Activated B cell treated with CpG ODN at 0.5 μM for 24 hours (primary cell): ENCODE results near the gene TFIP11. TPM values are rescaled to one million over a fixed set of nuclear protein-coding genes. Genes with fewer than 3 reads are reported as not detected.

Experiments
- ATAC-seq: fragments of 200-7000 bp; cut with Tn5 transposase; one replicate; pipeline ENCODE4 v1.10.0; 2021; ENCODE audit warnings: low read depth, mild to moderate bottlenecking, moderate library complexity
- CTCF ChIA-PET: fragments of 350-600 bp; sonication (Branson Sonifier 250); formaldehyde crosslinking; loops from one replicate; lab custom pipeline; 2021; ENCODE audit warnings: antibody characterized with exemption; lab: Charles Lee
- POLR2A ChIA-PET: fragments of 350-600 bp; sonication (Branson Sonifier 250); formaldehyde crosslinking; loops from one replicate; lab custom pipeline; 2021; ENCODE audit warnings: antibody characterized with exemption; lab: Charles Lee
- DNase-seq: peaks from one replicate; pipeline ENCODE4 v3.0.0; 2022
- H3K27ac Mint-ChIP-seq: one replicate; pipeline ENCODE4 v1.8.0; 2020; ENCODE audit warnings: mixed read lengths
- H3K27me3 Mint-ChIP-seq: one replicate; pipeline ENCODE4 v1.8.0; 2021; ENCODE audit warnings: mixed read lengths
- H3K36me3 Mint-ChIP-seq: one replicate; pipeline ENCODE4 v1.8.0; 2021; ENCODE audit warnings: low read depth, mixed read lengths
- H3K4me1 Mint-ChIP-seq: one replicate; pipeline ENCODE4 v1.8.0; 2021; ENCODE audit warnings: mixed read lengths
- H3K4me3 Mint-ChIP-seq: one replicate; pipeline ENCODE4 v1.8.0; 2020; ENCODE audit warnings: mild to moderate bottlenecking, mixed read lengths
- H3K9me3 Mint-ChIP-seq: one replicate; pipeline ENCODE4 v1.8.0; 2020; ENCODE audit warnings: mixed read lengths
- intact Hi-C: fragments of 100-400 bp; cut with micrococcal nuclease; formaldehyde crosslinking; loops from one replicate; pipeline ENCODE4 v1.15.1; 2024
- total RNA-seq: library from RNA; stranded (reverse); gene quantifications from 2 replicates; pipeline ENCODE4 v1.2.3, GENCODE V29; 2022
- TF ChIP-seq, protein P1 (sequence below): fragments of 200-600 bp; IDR thresholded peaks from one replicate; pipeline ENCODE4 v1.8.0; 2022; ENCODE audit warnings: antibody characterized with exemption, mild to moderate bottlenecking

TFIP11 gene
- total RNA-seq, 1 donor from 2014 or later = 59.0 TPM

DNA sequence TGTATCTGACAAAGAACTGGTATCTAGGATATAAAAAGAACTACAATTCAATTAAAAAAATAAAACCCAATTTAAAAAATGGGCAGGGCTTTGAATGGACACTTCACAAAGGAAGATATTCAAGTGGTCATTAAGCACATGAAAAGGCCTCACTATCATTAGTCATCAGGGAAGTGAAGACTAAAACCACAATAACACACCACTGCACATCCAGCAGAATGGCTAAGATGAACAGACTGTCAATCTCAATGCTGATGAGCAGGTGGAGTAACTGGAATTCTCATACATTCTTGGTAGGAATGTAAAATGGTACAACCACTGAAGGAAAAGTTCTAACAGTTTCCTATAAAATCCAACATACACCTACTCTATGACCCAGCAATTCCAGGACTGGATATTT is 37.6 kb downstream of the TFIP11 start:
- H3K36me3 Mint-ChIP-seq = peaks cover 78% of the 10 kb centered on the region
- ChIA-PET CTCF (no interaction called here), POLR2A (no interaction called here)

DNA sequence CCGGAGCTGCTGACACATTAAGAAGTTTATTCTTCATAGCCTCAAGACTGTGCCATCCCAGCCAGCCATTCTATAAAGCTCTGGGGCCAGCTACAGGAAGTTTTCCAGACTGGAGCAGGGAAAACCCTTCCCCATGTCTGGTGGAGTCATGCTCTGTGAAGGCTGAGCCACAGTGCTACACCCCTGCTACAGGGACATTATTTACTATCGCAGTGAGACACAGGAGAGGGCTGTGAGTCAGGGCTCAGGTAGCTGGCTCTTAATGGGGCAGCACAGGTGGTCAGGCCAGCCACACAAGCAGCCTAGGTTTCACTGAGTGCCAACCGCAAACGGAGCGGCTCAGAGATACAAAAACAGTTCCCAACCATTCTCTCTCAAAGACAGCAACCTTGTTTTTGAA is 40.8 kb downstream of the TFIP11 start:
- TF ChIP-seq, protein P1, sequence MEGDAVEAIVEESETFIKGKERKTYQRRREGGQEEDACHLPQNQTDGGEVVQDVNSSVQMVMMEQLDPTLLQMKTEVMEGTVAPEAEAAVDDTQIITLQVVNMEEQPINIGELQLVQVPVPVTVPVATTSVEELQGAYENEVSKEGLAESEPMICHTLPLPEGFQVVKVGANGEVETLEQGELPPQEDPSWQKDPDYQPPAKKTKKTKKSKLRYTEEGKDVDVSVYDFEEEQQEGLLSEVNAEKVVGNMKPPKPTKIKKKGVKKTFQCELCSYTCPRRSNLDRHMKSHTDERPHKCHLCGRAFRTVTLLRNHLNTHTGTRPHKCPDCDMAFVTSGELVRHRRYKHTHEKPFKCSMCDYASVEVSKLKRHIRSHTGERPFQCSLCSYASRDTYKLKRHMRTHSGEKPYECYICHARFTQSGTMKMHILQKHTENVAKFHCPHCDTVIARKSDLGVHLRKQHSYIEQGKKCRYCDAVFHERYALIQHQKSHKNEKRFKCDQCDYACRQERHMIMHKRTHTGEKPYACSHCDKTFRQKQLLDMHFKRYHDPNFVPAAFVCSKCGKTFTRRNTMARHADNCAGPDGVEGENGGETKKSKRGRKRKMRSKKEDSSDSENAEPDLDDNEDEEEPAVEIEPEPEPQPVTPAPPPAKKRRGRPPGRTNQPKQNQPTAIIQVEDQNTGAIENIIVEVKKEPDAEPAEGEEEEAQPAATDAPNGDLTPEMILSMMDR = no peak
- intact Hi-C loops = no loop called here
- Mint-ChIP-seq H3K27ac (no peak overlapping the region), H3K36me3 (peaks cover 88% of the 10 kb centered on the region), H3K4me1 (peaks cover under 1% of the 10 kb centered on the region), H3K27me3 (no peaks in the 10 kb centered on the region), H3K9me3 (no peaks in the 10 kb centered on the region), H3K4me3 (no peak overlapping the region)
- no peak for DNase-seq
- ChIA-PET CTCF (interaction anchor here (1.0 kb wide), 1 partner anchor 10 kb away, joined by 3 read pairs; no protein-coding TSS in a partner anchor), POLR2A (no interaction called here)
- ATAC-seq = no peak

More for the DNA sequence above, 37.6 kb downstream of the TFIP11 start:
- TF ChIP-seq, protein P1 = no peak
- ATAC-seq (no peak), DNase-seq (no peak)
- Mint-ChIP-seq H3K4me3 (no peak overlapping the region), H3K27me3 (no peaks in the 10 kb centered on the region), H3K4me1 (peaks cover 25% of the 10 kb centered on the region), H3K9me3 (no peaks in the 10 kb centered on the region), H3K27ac (no peak overlapping the region)
- intact Hi-C loops = no loop called here

GRCh38 chr22:26470807-26471206 is 41.5 kb downstream of the TFIP11 start:
- no peak for ATAC-seq
- TF ChIP-seq, protein P1 = no peak
- DNase-seq = no peak
- Mint-ChIP-seq H3K4me1 (no peaks in the 10 kb centered on the region), H3K36me3 (peaks cover 92% of the 10 kb centered on the region), H3K4me3 (no peak overlapping the region), H3K27ac (no peak overlapping the region), H3K27me3 (no peaks in the 10 kb centered on the region), H3K9me3 (no peaks in the 10 kb centered on the region)
- CTCF ChIA-PET = interaction anchor here (1.0 kb wide), 1 partner anchor 10 kb away, joined by 3 read pairs; no protein-coding TSS in a partner anchor
- POLR2A ChIA-PET = no interaction called here
- intact Hi-C loops = no loop called here

DNA sequence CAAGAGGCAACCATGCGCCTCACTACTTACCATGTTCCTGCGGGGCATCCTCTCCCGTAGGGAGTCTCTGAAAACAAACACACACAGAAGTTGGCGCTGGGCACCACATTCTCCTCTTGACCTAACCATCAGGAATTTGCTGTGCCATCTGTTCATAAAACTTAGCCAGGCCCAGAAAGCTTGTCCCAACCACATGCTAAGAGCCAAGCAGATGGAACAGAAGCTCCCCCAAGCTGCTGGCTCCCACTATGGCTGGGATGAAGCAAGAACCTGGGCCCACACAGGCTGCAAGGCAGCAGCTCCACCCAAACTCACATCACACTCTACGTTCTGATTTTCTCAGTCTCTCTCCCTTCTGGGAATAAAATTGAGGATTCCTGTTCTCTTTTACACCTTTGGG is 46.1 kb downstream of the TFIP11 start:
- TF ChIP-seq, protein P1 = no peak
- intact Hi-C loops = no loop called here
- POLR2A ChIA-PET = no interaction called here
- no peak overlapping the region for H3K4me3 Mint-ChIP-seq
- H3K9me3 Mint-ChIP-seq = no peaks in the 10 kb centered on the region
- no peaks in the 10 kb centered on the region for H3K4me1 Mint-ChIP-seq
- H3K27me3 Mint-ChIP-seq = no peaks in the 10 kb centered on the region
- CTCF ChIA-PET = no interaction called here
- H3K36me3 Mint-ChIP-seq = peaks cover 89% of the 10 kb centered on the region
- DNase-seq = no peak
- no peak for ATAC-seq
- H3K27ac Mint-ChIP-seq = no peak overlapping the region

GRCh38 chr22:26464312-26464711 is 48.0 kb downstream of the TFIP11 start:
- peaks cover 88% of the 10 kb centered on the region for H3K36me3 Mint-ChIP-seq
- no peaks in the 10 kb centered on the region for H3K9me3 Mint-ChIP-seq
- DNase-seq (no peak), ATAC-seq (no peak)
- H3K4me1 Mint-ChIP-seq = peaks cover 2% of the 10 kb centered on the region
- no peaks in the 10 kb centered on the region for H3K27me3 Mint-ChIP-seq
- ChIA-PET POLR2A (no interaction called here), CTCF (interaction anchor here (6.4 kb wide), 1 partner anchor 65 kb away, joined by 138 read pairs; no protein-coding TSS in a partner anchor)
- TF ChIP-seq, protein P1 = no peak
- no peak overlapping the region for H3K27ac Mint-ChIP-seq
- intact Hi-C loops = loop anchor here (5.0 kb wide), 1 partner anchor 37 kb away; the partner anchor contains the start of gene ASPHD2
- H3K4me3 Mint-ChIP-seq = no peak overlapping the region
